SJSA1 (cell line): ENCODE results near the gene RABEP2. TPM values are rescaled to one million over a fixed set of nuclear protein-coding genes. Genes with fewer than 3 reads are reported as not detected.

Source experiments
- DNase-seq, 2 experiments: peaks; one replicate each; pipeline ENCODE4 v3.0.0-alpha.2; 2015 to 2020; ENCODE audit warnings: low spot score in 2 of 2, low read depth in 1 of 2
- H3K27ac ChIP-seq: fragments of 250-450 bp; sonication (Bioruptor Pico); 2 replicates; pipeline ENCODE4 v1.5.1; 2020; ENCODE audit warnings: mild to moderate bottlenecking, moderate library complexity
- H3K27me3 ChIP-seq: fragments of 250-450 bp; sonication (Bioruptor Pico); replicated peaks from 2 replicates; pipeline ENCODE4 v1.5.1; 2020; ENCODE audit warnings: mild to moderate bottlenecking, moderate library complexity
- H3K36me3 ChIP-seq: fragments of 250-450 bp; sonication (Bioruptor Pico); 2 replicates; pipeline ENCODE4 v1.5.1; 2020; ENCODE audit warnings: mild to moderate bottlenecking
- H3K4me1 ChIP-seq: fragments of 250-450 bp; sonication (Bioruptor Pico); replicated peaks from 2 replicates; pipeline ENCODE4 v1.6.1; 2021; ENCODE audit warnings: mild to moderate bottlenecking
- H3K4me3 ChIP-seq: fragments of 250-450 bp; sonication (Bioruptor Pico); 2 replicates; pipeline ENCODE4 v1.5.1; 2020; ENCODE audit warnings: mild to moderate bottlenecking
- H3K9me3 ChIP-seq: fragments of 250-450 bp; sonication (Bioruptor Pico); replicated peaks from 2 replicates; pipeline ENCODE4 v1.5.1; 2020; ENCODE audit warnings: mild to moderate bottlenecking
- total RNA-seq: library from RNA; depleted of rRNA; stranded (reverse); fragments of >200 nt; shearing (Covaris generic); gene quantifications from 2 replicates; pipeline ENCODE4 v1.2.3, GENCODE V29; 2014

Gene RABEP2
- total RNA-seq, 1 experiment from 2014 or later = 35.7 TPM

GRCh38 chr16:28925386-28926228, 569 bp upstream of the RABEP2 start:
- Histone ChIP-seq H3K27ac (peak overlapping the region; percentile 95), H3K9me3 (no peaks in the 10 kb centered on the region), H3K4me3 (peak overlapping the region; percentile 89), H3K27me3 (no peaks in the 10 kb centered on the region), H3K36me3 (peaks cover 3% of the 10 kb centered on the region), H3K4me1 (peaks cover 15% of the 10 kb centered on the region)
- peak; percentile 89 to 93 for DNase-seq

- no peak overlapping the region for H3K27ac ChIP-seq
- peaks cover 15% of the 10 kb centered on the region for H3K4me1 ChIP-seq
- DNase-seq = no peak
- peaks cover 8% of the 10 kb centered on the region for H3K36me3 ChIP-seq
- peak overlapping the region; percentile 89 for H3K4me3 ChIP-seq
- no peaks in the 10 kb centered on the region for H3K27me3 ChIP-seq
- H3K9me3 ChIP-seq = no peaks in the 10 kb centered on the region
These were observed 658 bp downstream of the RABEP2 start for GRCh38 chr16:28924399-28924761.

DNA sequence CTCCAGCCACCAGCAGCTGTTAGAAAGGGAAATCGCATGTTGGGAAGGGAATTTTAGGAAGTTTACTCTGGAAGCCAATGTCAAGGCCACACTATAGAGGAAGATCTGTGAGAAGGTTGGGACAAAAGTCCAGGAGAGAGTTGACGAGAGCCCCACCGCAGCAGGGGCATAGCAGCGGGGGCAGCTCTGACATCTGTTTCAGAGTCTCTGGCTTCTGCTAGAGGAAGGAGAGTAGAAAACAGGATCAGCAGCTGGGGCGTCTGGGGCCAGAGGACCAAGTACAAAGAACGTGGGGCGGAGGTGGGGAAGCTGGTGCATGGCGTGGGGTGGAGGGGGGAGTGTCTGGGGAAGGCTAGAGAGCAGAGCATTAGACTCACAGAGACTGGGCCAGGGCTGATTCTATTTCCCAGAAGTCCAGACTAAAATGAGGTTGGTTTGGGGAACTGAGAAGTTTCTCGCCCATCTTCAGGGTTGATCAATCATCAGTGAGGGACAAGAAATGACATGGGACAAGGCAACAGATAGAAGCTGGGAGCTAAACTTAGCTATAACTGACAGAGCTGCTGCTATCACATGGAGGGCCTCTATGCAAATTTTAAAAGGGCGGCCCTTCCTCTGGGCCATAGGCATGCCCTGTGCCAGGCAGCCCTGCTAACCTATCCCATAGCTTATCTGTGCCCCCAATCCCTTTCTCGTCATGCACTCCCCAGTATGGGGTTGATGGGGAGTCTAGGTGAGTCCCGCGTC, 1.2 kb downstream of the RABEP2 start:
- Histone ChIP-seq H3K27me3 (no peaks in the 10 kb centered on the region), H3K36me3 (peaks cover 13% of the 10 kb centered on the region), H3K4me3 (no peak overlapping the region), H3K9me3 (no peaks in the 10 kb centered on the region), H3K4me1 (peaks cover 15% of the 10 kb centered on the region), H3K27ac (no peak overlapping the region)
- no peak for DNase-seq

- peaks cover 17% of the 10 kb centered on the region for H3K36me3 ChIP-seq
- no peak overlapping the region for H3K4me3 ChIP-seq
- peaks cover 15% of the 10 kb centered on the region for H3K4me1 ChIP-seq
- H3K27me3 ChIP-seq = no peaks in the 10 kb centered on the region
- no peak overlapping the region for H3K27ac ChIP-seq
- DNase-seq = no peak
- H3K9me3 ChIP-seq = no peaks in the 10 kb centered on the region
These were observed 1.8 kb downstream of the RABEP2 start for GRCh38 chr16:28923231-28923587.

DNA sequence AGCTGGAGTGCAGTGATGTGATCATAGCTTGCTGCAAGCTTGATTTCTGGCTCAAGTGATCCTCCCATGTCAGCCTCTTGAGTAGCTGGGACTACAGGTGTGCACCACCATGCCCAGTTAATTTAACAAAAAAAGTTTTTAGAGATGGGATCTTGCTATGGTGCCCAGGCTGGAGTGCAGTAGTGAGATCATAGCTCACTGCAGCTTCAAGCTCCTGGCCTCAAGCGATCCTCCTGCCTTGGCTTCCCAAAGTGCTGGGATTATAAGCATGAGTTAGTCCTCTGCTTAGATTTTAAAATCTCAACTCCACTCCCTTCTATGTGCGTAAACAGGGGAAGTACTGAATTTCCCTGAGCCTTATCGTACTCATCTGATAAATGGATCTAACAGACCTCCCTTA, 6.3 kb downstream of the RABEP2 start:
- H3K27ac ChIP-seq = no peak overlapping the region
- DNase-seq = no peak
- no peak overlapping the region for H3K4me3 ChIP-seq
- no peaks in the 10 kb centered on the region for H3K27me3 ChIP-seq
- no peaks in the 10 kb centered on the region for H3K9me3 ChIP-seq
- H3K36me3 ChIP-seq = peaks cover 38% of the 10 kb centered on the region
- H3K4me1 ChIP-seq = no peaks in the 10 kb centered on the region

GRCh38 chr16:28917095-28917494, 7.9 kb downstream of the RABEP2 start:
- H3K36me3 ChIP-seq = peaks cover 50% of the 10 kb centered on the region
- H3K4me3 ChIP-seq = no peak overlapping the region
- H3K27ac ChIP-seq = no peak overlapping the region
- H3K4me1 ChIP-seq = no peaks in the 10 kb centered on the region
- no peaks in the 10 kb centered on the region for H3K9me3 ChIP-seq
- no peaks in the 10 kb centered on the region for H3K27me3 ChIP-seq
- DNase-seq = no peak

DNA sequence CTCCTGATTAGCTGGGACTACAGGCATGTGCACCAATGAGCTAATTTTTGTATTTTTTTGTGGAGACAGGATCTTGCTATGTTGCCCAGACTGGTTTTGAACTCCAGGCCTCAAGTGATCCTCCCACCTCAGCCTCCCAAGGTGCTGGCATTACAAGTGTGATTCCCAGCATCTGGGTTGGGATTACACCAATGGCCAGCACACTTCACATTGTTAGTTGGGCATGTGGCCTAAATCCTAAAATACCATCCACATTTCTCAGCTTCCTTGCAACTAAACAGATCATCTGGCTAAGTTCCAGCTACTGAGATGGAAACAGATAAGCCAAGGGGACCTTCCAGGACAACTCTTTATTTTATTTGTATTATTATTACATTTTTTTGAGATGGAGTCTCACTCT, 9.9 kb downstream of the RABEP2 start:
- H3K4me1 ChIP-seq = no peaks in the 10 kb centered on the region
- no peaks in the 10 kb centered on the region for H3K27me3 ChIP-seq
- H3K36me3 ChIP-seq = peaks cover 60% of the 10 kb centered on the region
- H3K9me3 ChIP-seq = no peaks in the 10 kb centered on the region
- no peak overlapping the region for H3K4me3 ChIP-seq
- no peak for DNase-seq
- no peak overlapping the region for H3K27ac ChIP-seq

GRCh38 chr16:28913946-28914724, 10.9 kb downstream of the RABEP2 start:
- H3K9me3 ChIP-seq = no peaks in the 10 kb centered on the region
- H3K27me3 ChIP-seq = no peaks in the 10 kb centered on the region
- peaks cover 52% of the 10 kb centered on the region for H3K36me3 ChIP-seq
- H3K27ac ChIP-seq = no peak overlapping the region
- peak in 1 of 2 experiments; percentile 46 for DNase-seq
- H3K4me3 ChIP-seq = no peak overlapping the region
- H3K4me1 ChIP-seq = no peaks in the 10 kb centered on the region

- no peaks in the 10 kb centered on the region for H3K4me1 ChIP-seq
- no peak for DNase-seq
- no peak overlapping the region for H3K27ac ChIP-seq
- H3K27me3 ChIP-seq = no peaks in the 10 kb centered on the region
- no peak overlapping the region for H3K4me3 ChIP-seq
- H3K9me3 ChIP-seq = no peaks in the 10 kb centered on the region
- H3K36me3 ChIP-seq = peaks cover 44% of the 10 kb centered on the region
These were observed 12.5 kb downstream of the RABEP2 start for GRCh38 chr16:28912558-28912957.

DNA sequence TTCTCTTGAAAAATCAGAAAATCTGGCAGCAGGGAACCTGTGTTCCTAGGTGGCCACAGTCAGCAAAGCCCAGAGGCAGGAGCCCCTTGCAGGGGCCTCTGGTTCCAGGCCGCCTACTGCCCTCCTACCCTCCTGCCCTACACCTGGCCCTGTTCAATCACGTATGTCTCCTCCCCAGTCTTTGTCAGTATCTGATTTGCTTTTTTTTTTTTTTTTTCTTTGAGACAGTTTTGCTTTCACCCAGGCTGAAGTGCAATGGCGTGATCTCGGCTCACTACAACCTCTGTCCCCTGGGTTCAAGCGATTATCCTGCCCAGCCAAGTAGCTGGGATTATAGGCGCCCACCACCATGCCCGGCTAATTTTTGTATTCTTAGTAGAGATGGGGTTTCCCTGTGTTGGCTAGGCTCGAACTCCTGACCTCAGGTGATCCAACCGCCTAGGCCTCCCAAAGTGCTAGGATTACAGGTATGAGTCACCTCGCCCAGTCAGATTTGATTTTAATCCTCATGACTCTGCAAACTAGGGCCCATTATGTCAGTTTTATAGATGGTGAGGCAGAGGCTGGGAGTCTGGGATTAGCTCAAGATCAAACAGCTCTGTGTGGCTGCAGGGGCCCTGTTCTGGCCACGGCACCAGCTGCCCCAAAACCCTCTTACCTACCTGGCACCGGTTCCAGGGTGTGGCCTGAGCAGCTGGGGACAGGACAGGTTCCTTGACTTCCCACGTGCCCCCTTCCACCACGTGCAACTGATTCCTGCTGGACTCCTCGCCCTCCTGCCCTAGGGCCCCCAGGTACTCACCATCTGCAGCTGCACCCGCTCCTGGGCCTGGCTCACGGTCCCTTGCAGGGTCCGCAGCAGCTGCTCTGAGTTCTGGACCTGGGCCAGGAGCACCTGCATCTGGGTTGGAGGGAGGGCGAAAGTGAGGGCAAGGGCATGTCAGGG, 14.7 kb downstream of the RABEP2 start:
- H3K27ac ChIP-seq = no peak overlapping the region
- no peaks in the 10 kb centered on the region for H3K27me3 ChIP-seq
- H3K4me1 ChIP-seq = no peaks in the 10 kb centered on the region
- H3K4me3 ChIP-seq = no peak overlapping the region
- H3K36me3 ChIP-seq = peaks cover 33% of the 10 kb centered on the region
- no peaks in the 10 kb centered on the region for H3K9me3 ChIP-seq
- DNase-seq = no peak

- DNase-seq = no peak
- H3K9me3 ChIP-seq = no peaks in the 10 kb centered on the region
- H3K4me1 ChIP-seq = no peaks in the 10 kb centered on the region
- no peak overlapping the region for H3K27ac ChIP-seq
- peaks cover 16% of the 10 kb centered on the region for H3K36me3 ChIP-seq
- no peak overlapping the region for H3K4me3 ChIP-seq
- H3K27me3 ChIP-seq = no peaks in the 10 kb centered on the region
These were observed 19.2 kb downstream of the RABEP2 start for GRCh38 chr16:28905800-28906372.

DNA sequence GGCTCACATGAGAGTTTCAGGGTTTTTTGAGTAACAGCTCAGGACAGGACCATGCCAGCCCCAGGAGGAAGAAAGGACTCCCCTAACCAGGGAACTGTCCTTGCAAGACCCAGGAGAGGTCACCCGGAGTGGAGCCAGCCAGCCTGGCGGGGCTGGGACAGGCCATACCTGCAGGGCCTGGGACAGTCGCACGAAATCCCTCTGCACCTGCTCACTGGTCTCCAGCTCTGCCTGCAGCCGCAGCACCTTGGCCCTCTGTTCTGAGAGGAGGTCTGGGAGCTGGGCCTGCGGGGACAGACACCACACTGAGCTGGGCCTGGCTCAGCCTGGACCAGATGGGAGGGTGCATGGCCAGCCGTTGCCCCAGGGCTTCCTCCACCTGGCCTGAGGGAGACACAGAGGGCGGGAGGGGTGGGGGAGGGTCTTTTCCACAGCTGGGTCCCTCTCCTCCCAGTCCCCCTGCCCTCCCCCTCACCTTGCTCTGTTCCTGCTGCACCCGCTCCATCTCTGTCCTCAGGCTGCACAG, 19.7 kb downstream of the RABEP2 start:
- Histone ChIP-seq H3K9me3 (no peaks in the 10 kb centered on the region), H3K27me3 (no peaks in the 10 kb centered on the region), H3K27ac (no peak overlapping the region), H3K36me3 (peaks cover 10% of the 10 kb centered on the region), H3K4me1 (no peaks in the 10 kb centered on the region), H3K4me3 (no peak overlapping the region)
- no peak for DNase-seq
